DOHH2 (cell line): Measurements from ENCODE around the gene SLC5A6.

ENCODE experiments used
- H3F3A ChIP-seq: fragments of 200-600 bp; sonication (generic), shearing (Covaris generic); 2 replicates; pipeline ENCODE4 v1.6.0; 2016; ENCODE audit warnings: antibody characterized with exemption, mild to moderate bottlenecking; ENCODE audit not compliant: control insufficient read depth, insufficient read depth
- H3K27ac ChIP-seq: fragments of 200-600 bp; sonication (generic); 2 replicates; pipeline ENCODE4 v1.5.1; 2014; ENCODE audit warnings: low read depth, mild to moderate bottlenecking, low read length, moderate library complexity
- H3K27me3 ChIP-seq: fragments of 200-600 bp; sonication (generic); 2 replicates; pipeline ENCODE4 v1.6.1; 2014; ENCODE audit warnings: mild to moderate bottlenecking, low read length, mixed read lengths; ENCODE audit not compliant: control insufficient read depth
- H3K36me3 ChIP-seq: fragments of 200-600 bp; sonication (generic); 2 replicates; pipeline ENCODE4 v1.6.1; 2014; ENCODE audit warnings: mild to moderate bottlenecking, low read length, moderate library complexity, mixed read lengths; ENCODE audit not compliant: control insufficient read depth
- H3K4me1 ChIP-seq: fragments of 200-600 bp; sonication (generic); 2 replicates; pipeline ENCODE4 v1.6.1; 2014; ENCODE audit warnings: mild to moderate bottlenecking, low read length, mixed read lengths; ENCODE audit not compliant: control insufficient read depth
- H3K4me2 ChIP-seq: fragments of 200-600 bp; sonication (generic); 2 replicates; pipeline ENCODE4 v1.6.0; 2014; ENCODE audit warnings: mild to moderate bottlenecking, low read length, moderate library complexity
- H3K4me3 ChIP-seq: fragments of 200-600 bp; sonication (generic); 2 replicates; pipeline ENCODE4 v1.5.1; 2014; ENCODE audit warnings: mild to moderate bottlenecking, low read length, mixed read lengths
- H3K79me2 ChIP-seq: fragments of 200-600 bp; sonication (generic); 2 replicates; pipeline ENCODE4 v1.6.1; 2014; ENCODE audit warnings: mild to moderate bottlenecking, low read length, mixed read lengths; ENCODE audit not compliant: control insufficient read depth
- H3K9me2 ChIP-seq: fragments of 200-600 bp; sonication (generic); replicated peaks from 2 replicates; pipeline ENCODE4 v1.6.1; 2014; ENCODE audit warnings: mild to moderate bottlenecking, low read length, mixed read lengths; ENCODE audit not compliant: control insufficient read depth
- H3K9me3 ChIP-seq: fragments of 200-600 bp; sonication (generic); 2 replicates; pipeline ENCODE4 v1.6.1; 2014; ENCODE audit warnings: antibody characterized with exemption, low read length, mixed read lengths; ENCODE audit not compliant: control insufficient read depth, insufficient read depth
- H4K20me1 ChIP-seq: fragments of 200-600 bp; sonication (generic); 2 replicates; pipeline ENCODE4 v1.6.0; 2014; ENCODE audit warnings: low read depth, mild to moderate bottlenecking, antibody characterized with exemption, low read length, moderate library complexity; ENCODE audit not compliant: control insufficient read depth, insufficient read depth
- EZH2phosphoT487 ChIP-seq: fragments of 200-600 bp; sonication (generic); IDR thresholded peaks from 2 replicates; pipeline ENCODE4 v1.6.1; 2017; ENCODE audit warnings: borderline replicate concordance, mild to moderate bottlenecking, antibody characterized with exemption, low read length, moderate library complexity, mixed read lengths
- TF ChIP-seq, protein P1 (sequence below): fragments of 200-600 bp; sonication (generic); IDR thresholded peaks from one replicate; pipeline ENCODE4 v1.5.1; 2014; ENCODE audit warnings: antibody characterized with exemption, mild to moderate bottlenecking, low read depth, low read length; ENCODE audit not compliant: poor library complexity, severe bottlenecking

The SLC5A6 gene

DNA sequence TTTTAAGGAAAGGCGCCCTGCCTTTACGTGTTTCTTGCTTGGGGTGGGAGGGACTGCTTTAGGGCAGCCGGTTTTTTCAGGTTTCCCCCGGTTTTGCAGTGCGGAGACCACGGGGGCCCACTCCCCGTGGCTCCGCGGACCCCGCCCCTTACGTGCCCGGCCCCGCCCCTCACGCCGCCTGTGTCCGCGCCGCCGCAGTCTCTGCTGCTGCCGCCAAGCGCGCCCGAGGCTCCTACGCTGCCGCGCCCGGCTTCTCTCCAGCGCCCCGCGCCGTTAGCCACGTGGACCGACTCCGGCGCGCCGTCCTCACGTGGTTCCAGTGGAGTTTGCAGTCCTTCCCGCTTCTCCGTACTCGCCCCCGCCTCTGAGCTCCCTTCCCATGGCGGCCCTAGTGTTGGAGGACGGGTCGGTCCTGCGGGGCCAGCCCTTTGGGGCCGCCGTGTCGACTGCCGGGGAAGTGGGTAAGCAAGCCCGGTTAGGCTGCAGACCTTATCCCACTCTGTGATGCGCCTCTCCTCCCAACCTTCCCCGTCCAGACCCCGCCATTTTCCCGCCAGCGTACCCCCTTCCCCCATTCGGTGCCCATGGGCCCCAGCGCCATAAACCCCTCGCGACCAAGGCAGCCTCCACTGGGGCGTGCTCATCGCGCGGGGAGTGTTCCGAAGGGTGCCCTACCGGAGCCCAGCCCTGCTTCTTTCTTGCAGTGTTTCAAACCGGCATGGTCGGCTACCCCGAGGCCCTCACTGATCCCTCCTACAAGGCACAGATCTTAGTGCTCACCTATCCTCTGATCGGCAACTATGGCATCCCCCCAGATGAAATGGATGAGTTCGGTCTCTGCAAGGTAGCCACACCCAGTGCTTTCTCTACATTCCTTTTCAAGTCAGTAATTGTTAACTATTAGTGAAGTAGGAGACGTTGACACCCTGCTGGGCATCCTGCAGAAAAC, 5.4 kb upstream of the SLC5A6 start, which contains the start of gene CAD:
Gene CAD, plus strand, starts transcription at position 197 of the 949 bp plus-strand sequence. Its CDS starts 183 bp downstream, at position 380.
- Histone ChIP-seq H3K4me2 (peak within 1 kb of the TSS; percentile 98), H3F3A (peaks cover 22% of the 10 kb centered on the region), H3K27ac (peak within 1 kb of the TSS; percentile 78), H4K20me1 (no peaks in the 10 kb centered on the region), H3K27me3 (no peaks in the 10 kb centered on the region), H3K4me3 (peak within 1 kb of the TSS; percentile 92), H3K9me3 (no peaks in the 10 kb centered on the region), H3K36me3 (peaks cover 89% of the 10 kb centered on the region), H3K9me2 (no peaks in the 10 kb centered on the region), H3K79me2 (peaks cover 49% of the 10 kb centered on the region), H3K4me1 (peaks cover 50% of the 10 kb centered on the region)
- no peak for TF ChIP-seq EZH2phosphoT487
- TF ChIP-seq, protein P1, sequence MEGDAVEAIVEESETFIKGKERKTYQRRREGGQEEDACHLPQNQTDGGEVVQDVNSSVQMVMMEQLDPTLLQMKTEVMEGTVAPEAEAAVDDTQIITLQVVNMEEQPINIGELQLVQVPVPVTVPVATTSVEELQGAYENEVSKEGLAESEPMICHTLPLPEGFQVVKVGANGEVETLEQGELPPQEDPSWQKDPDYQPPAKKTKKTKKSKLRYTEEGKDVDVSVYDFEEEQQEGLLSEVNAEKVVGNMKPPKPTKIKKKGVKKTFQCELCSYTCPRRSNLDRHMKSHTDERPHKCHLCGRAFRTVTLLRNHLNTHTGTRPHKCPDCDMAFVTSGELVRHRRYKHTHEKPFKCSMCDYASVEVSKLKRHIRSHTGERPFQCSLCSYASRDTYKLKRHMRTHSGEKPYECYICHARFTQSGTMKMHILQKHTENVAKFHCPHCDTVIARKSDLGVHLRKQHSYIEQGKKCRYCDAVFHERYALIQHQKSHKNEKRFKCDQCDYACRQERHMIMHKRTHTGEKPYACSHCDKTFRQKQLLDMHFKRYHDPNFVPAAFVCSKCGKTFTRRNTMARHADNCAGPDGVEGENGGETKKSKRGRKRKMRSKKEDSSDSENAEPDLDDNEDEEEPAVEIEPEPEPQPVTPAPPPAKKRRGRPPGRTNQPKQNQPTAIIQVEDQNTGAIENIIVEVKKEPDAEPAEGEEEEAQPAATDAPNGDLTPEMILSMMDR, result peak; percentile 22

DNA sequence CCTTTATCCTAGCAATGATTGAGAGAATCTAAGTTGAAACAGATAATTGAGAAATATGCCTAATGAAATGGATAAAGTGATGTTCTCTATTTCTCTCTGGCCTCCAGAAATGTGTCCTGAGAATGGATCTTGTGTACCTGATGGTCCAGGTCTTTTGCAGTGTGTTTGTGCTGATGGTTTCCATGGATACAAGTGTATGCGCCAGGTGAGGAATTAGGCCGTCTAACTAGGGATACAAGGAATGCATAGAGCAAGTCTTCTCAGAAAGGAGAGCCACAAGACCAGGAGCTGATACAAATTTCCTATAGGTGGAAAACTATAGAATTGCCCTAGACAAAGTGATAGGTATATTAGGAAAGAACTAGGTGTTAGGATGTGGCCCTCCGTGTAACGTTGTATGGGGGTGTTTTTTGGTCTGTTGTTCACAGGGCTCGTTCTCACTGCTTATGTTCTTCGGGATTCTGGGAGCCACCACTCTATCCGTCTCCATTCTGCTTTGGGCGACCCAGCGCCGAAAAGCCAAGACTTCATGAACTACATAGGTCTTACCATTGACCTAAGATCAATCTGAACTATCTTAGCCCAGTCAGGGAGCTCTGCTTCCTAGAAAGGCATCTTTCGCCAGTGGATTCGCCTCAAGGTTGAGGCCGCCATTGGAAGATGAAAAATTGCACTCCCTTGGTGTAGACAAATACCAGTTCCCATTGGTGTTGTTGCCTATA, 4.5 kb upstream of the SLC5A6 start:
- no peaks in the 10 kb centered on the region for H3K9me3 ChIP-seq
- no peaks in the 10 kb centered on the region for H3K27me3 ChIP-seq
- no peak overlapping the region for H3K27ac ChIP-seq
- H3K36me3 ChIP-seq, result peaks cover 83% of the 10 kb centered on the region
- H4K20me1 ChIP-seq, result no peaks in the 10 kb centered on the region
- H3F3A ChIP-seq, result peaks cover 22% of the 10 kb centered on the region
- H3K9me2 ChIP-seq, result no peaks in the 10 kb centered on the region
- peaks cover 52% of the 10 kb centered on the region for H3K79me2 ChIP-seq
- H3K4me1 ChIP-seq, result peaks cover 50% of the 10 kb centered on the region
- TF ChIP-seq EZH2phosphoT487, result no peak
- TF ChIP-seq, protein P1, result no peak
- H3K4me2 ChIP-seq, result peak overlapping the region; percentile 98
- peak overlapping the region; percentile 92 for H3K4me3 ChIP-seq

DNA sequence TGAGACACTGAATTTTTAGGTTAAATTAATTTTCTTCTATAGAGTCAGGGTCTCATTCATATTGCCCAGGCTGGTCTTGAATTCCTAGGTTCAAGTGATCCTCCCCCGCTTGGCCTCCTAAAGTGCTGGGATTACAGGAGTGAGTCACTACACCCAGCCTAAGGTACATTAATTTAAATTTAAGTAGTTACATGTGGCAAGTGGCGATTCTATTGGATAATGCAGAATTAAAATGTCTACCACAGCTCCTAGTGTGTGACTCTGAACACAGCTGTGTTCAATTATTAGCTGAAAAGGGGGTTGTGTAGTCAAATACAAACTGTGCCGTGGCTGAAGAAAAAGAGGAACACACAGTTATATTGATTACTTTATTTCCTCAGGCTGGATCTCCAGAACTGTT, 2.9 kb upstream of the SLC5A6 start:
- H3K27ac ChIP-seq, result no peak overlapping the region
- no peak for TF ChIP-seq EZH2phosphoT487
- TF ChIP-seq, protein P1, result no peak
- H3F3A ChIP-seq, result peaks cover 22% of the 10 kb centered on the region
- H3K79me2 ChIP-seq, result peaks cover 57% of the 10 kb centered on the region
- H3K36me3 ChIP-seq, result peaks cover 73% of the 10 kb centered on the region
- no peaks in the 10 kb centered on the region for H3K9me3 ChIP-seq
- H3K4me3 ChIP-seq, result no peak overlapping the region
- no peak overlapping the region for H3K4me2 ChIP-seq
- H3K27me3 ChIP-seq, result no peaks in the 10 kb centered on the region
- peaks cover 59% of the 10 kb centered on the region for H3K4me1 ChIP-seq
- H4K20me1 ChIP-seq, result no peaks in the 10 kb centered on the region
- H3K9me2 ChIP-seq, result no peaks in the 10 kb centered on the region
